Measurements from ENCODE around the gene TMED3.

- no peak for TF ChIP-seq CTCF (IDR thresholded peaks at IDR 0.05)
- TF ChIP-seq POLR2AphosphoS5 (IDR thresholded peaks at IDR 0.05; ENCODE audit: low read depth, low read length) = no peak
- no peak for TF ChIP-seq SIN3A (IDR thresholded peaks at IDR 0.05; ENCODE audit: borderline replicate concordance, insufficient read depth, low read depth, low read length)
These were observed 61.5 kb downstream of the TMED3 start for GRCh38 chr15:79372428-79372827.
